Islet precursor cell (in vitro differentiated cells): Measurements from ENCODE around the gene TAGLN2.

Source experiments
- DNase-seq: peaks from one replicate; pipeline ENCODE4 v3.0.0-alpha.2; 2018

The TAGLN2 gene

GRCh38 chr1:159934136-159935039 is 9.1 kb upstream of the TAGLN2 start:
- DNase-seq: no peak

DNA sequence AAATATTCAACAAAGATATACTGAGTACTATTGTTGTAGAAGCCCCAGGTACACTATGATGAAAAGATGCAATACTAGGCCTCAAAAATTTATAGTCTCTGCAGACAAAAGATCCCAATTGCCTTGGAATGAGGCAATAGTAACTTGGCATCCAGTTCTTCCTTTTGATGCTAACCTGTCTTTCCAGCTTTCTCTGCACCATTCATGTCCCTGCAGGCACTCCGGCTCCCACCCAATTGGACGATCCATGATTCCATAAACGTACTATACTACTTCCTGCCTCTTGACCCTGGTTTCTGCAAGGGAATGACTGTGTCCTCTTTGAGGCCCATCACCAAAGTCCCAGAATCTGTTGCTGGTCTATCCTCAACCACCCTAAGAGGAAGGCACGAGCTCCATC is 8.0 kb upstream of the TAGLN2 start:
- no peak for DNase-seq

DNA sequence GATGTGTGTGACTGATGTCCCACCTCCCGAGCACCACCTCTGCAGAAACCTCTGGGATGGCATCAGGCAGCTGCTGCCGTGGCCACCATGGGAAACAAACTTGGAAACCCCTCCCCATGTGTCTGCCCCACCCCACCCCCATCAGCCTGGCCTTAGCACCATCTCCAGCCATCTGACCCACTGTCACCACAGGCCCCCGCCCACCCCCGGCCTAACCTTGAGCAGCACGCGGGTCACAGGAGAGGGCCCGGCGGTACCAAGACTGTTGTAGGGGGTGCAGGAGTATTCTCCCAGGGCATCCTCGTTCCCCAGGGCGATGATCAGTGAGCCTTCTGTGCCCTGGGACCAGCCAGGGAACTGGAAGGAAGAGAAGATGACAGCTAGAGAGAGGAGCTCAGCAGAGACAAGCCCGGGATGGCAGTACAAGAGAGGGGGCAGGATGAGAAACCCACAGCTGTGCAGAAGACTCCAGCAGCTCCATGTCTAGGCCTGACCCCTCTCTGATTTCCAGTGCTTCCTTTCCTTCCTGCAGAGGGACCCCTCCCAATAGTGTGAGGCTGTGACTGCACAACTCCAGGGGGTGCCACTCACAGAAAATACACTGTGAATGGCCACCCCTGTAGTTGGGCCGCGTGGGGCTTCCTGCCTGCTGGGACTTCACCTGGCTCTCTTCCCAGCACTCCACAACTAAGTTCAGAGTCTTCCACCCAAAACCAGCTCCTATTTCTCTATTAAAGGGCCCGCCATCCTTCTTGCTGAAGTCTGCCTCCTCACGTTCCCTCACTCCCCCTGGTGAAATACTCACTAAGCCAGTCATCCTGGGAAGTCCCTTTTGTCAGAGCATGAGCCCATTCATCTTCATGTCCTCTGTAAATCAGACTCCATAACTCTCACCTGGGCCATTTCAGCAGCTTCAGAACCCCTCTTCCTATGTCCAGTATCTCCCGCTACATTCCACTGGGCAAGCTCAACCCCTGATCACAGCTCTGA is 7.3 kb upstream of the TAGLN2 start:
- DNase-seq: no peak

DNA sequence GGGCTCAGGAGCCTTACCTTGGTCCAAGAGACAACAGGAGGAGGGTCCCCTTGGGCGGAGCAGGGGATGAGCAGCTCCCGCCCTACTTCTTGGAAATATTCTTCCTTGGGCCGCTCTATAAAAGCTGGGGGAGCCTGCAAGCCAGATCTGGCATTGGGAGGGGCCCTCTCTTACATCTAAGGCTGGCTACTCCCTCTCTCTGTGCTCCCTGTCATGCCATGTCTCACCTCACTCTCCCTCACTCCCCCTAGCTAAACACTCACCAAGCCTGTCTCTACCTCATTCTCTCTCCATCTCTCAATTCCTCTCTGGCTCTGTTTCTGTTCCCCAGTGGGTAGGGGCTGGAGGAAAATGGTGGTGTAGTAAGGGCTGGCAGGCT is 6.5 kb upstream of the TAGLN2 start:
- no peak for DNase-seq

GRCh38 chr1:159931101-159931794 is 5.9 kb upstream of the TAGLN2 start:
- no peak for DNase-seq

- no peak for DNase-seq
Observed at GRCh38 chr1:159930634-159931033, 5.3 kb upstream of the TAGLN2 start.

- DNase-seq: no peak
Observed at GRCh38 chr1:159930216-159930615, 4.9 kb upstream of the TAGLN2 start.

GRCh38 chr1:159929155-159930051 is 4.1 kb upstream of the TAGLN2 start:
- DNase-seq: peak; percentile 87

- no peak for DNase-seq
Observed at GRCh38 chr1:159928491-159929050, 3.3 kb upstream of the TAGLN2 start.

- no peak for DNase-seq
Observed at GRCh38 chr1:159927849-159928431, 2.6 kb upstream of the TAGLN2 start.

- no peak for DNase-seq
Observed at GRCh38 chr1:159927211-159927848, 2.0 kb upstream of the TAGLN2 start.

DNA sequence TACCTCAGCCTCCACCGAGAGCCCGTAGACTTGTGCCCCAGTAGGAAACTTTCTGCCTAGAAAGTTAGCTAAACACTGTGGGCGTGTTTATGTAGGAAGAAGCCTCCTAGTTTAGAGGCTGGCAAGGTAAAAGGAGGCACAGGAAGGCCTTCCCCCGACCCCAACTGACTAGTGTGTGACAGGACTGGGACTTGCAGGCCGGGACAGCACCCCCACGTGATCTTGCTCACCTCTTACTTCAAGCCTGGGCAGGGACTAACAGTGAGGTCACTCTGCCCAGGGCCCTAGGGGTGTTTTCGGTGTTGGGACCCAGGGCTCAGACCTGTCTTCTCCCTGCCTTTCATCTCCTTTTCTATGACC is 392 bp upstream of the TAGLN2 start:
- no peak for DNase-seq

DNA sequence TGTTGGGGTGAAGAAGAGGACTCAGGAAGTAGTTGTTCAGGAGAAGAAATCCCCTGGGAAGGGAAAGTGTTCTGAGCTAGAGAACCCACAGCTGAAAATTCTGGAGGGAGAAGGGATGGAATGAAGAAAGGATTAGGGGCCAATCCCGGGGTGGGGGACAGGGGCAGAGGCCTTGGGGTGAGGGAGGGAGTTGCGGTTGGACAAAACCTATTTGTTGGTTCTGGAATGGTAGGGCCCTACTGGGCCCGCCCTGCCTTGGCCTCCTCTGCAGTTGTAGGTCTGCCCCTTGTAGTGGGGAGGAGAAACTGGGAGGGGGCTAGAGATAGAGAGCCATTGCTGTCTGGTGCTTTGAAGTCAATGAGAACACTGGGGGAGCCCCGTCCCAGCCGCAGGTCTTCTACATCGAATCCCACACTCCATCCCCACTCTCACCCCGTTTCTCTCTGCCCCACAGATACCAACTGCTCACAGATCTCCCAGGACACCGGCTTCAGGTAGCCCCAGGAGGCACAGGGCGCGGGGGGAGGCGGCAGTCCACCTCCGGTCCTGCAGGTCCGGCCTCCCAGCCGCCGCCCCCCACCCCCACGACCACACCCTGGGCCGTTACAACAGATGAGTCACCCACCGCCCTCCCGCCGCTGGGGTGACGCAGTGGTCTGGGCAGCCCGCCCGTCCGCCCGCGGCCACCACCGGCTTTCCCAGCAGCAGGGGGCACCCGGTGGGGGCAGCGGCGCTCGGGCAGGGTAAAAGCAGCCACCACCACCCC is 1.1 kb downstream of the TAGLN2 start:
- peak; percentile 97 for DNase-seq

DNA sequence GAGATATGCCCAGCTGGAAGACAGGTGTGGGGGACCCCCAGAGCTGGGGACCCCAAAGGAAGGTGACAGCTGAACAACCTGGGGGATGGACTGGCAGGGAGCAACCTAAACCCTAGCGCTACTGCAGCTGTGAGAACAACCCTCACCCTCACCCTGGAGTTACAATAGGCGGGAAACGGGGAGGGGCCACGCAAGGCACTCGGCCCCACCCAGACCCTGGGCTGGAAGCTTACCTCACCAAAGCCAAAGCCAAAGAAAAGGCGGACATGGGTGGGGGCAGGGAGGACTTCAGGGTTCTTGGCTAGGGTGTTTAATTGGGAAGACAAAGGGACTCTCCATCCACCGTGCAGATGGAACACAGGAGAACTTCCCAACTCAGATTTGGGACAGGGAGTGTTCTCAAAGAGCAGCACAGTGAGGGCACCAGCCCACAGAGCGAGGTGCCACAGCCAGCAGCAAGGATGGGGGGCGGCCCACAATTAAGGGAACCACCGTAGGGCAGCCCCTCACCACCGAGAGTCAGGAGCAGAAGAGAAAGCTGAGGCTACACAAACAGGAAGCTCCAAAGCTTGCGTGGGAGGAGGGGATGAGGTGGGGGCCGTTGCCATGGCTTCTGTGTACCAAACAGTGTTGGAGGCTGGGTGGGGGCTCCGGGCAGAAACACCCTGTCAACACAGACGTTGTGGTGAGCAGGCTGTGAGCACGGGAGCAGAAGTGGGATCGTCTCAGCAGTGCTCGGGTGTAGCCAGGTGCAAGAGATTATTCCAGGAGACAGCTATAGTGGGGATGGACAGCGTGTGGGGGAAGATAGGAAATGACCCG is 1.9 kb downstream of the TAGLN2 start:
- DNase-seq: peak; percentile 90

- no peak for DNase-seq
Observed at GRCh38 chr1:159922511-159923202, 2.6 kb downstream of the TAGLN2 start.

DNA sequence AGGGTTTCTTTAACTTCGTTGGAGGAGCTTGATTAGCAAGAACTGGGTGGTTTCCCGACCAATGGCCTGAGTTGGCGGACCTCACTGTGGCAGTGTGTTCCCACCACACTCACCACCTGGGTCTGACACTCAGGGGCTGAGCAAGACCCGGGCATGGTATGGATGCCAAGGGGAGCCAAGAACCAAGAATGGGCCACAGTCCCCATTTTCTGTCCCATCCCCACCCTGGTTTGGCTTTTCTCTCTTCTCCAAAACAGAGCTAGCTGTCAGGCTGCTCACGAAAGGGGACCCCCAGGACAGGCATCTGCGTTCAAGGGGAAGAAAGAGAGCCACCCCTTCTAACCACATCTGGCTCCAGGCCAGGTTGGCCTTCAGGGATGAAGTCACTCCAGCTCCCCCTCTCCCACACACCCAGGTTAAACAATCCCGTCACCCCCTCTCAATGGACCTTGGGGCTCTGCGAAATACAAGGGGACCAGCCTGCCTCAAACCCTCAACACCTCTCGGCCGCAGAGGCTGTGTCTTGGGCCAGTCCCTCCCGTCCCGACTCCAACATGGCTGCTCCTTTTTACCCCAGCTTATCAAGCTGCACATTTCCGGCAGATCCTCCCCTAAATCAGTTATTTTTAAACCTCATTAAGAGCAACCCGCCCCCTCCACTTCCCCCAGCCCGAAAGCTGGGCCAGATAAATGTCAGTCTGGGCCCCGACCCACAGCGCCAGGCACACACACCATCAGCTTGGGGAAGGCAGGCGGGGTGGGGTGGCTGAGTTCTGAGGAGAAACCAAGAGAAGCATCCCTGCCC is 3.4 kb downstream of the TAGLN2 start:
- no peak for DNase-seq

DNA sequence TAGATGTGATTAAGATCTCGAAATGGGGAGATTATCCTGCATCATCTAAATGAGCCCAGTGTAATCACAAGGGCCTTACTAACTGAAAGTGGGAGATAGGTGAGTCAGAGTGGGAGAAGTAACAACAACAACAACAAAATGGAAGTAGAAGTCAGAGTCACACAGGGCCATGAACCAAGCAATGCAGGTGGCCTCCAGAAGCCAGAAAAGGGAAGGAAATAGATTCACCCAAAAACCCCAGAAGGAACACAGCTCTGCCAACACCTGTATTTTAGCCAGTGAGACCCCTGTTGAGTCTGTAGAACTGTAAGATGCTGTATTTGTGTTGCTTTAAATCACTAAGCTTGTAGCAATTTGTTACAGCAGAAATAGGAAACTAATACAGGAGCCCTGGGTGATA is 4.1 kb downstream of the TAGLN2 start:
- DNase-seq: no peak

DNA sequence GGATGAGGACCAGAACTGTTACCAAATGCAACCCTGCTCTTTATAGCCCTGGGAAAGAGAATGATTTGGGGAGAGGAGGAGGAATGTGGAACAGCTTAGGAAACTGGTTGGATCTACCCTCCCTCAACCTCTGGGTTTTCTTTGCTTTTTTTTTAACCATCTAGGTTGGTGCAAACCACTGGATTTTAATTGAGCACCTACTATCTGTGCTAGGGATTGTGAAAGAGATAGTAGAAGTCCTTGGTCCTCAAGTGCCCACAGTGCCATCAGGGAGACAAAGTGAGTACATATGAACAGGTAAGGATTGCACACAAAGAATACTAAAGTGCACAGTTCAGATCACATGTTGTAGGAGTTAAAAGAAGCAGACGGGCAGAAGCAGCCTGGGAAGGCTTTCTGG is 4.7 kb downstream of the TAGLN2 start:
- no peak for DNase-seq
